Measurements from ENCODE around the gene RIPPLY2.

The RIPPLY2 gene

GRCh38 chr6:83815631-83816272, 37.4 kb upstream of the RIPPLY2 start:
- no peak for TF ChIP-seq CTCF (IDR thresholded peaks at IDR 0.05; ENCODE audit: low read depth, low read length)
- TF ChIP-seq POLR2A (IDR thresholded peaks at IDR 0.05; ENCODE audit: extremely low read depth, insufficient read length), result no peak
- no peak for DNase-seq (ENCODE audit: low read depth)
- H3K4me3 ChIP-seq (ENCODE audit: low read depth, low read length), result no peak overlapping the region

GRCh38 chr6:83822629-83823169, 30.5 kb upstream of the RIPPLY2 start:
- no peak overlapping the region for H3K4me3 ChIP-seq (ENCODE audit: low read depth, low read length)
- TF ChIP-seq MAX (IDR thresholded peaks at IDR 0.05; ENCODE audit: low read depth, low read length) (no peak), POLR2A (IDR thresholded peaks at IDR 0.05; ENCODE audit: extremely low read depth, insufficient read length) (no peak), MYC (IDR thresholded peaks at IDR 0.05; ENCODE audit: low read depth, low read length) (no peak)
- DNase-seq (ENCODE audit: low read depth), result no peak

- TF ChIP-seq MYC (IDR thresholded peaks at IDR 0.05; ENCODE audit: low read depth, low read length), result no peak
- TF ChIP-seq CTCF (IDR thresholded peaks at IDR 0.05; ENCODE audit: low read depth, low read length), result no peak
- TF ChIP-seq MAX (IDR thresholded peaks at IDR 0.05; ENCODE audit: low read depth, low read length), result no peak
- TF ChIP-seq POLR2A (IDR thresholded peaks at IDR 0.05; ENCODE audit: extremely low read depth, insufficient read length), result no peak
Measured at GRCh38 chr6:83824388-83824801, 28.8 kb upstream of the RIPPLY2 start.

GRCh38 chr6:83824831-83825230, 28.3 kb upstream of the RIPPLY2 start:
- DNase-seq (ENCODE audit: low read depth), result no peak
- H3K4me3 ChIP-seq (ENCODE audit: low read depth, low read length), result no peak overlapping the region
- no peak for TF ChIP-seq MYC (IDR thresholded peaks at IDR 0.05; ENCODE audit: low read depth, low read length)

More at GRCh38 chr6:83824388-83824801, 28.8 kb upstream of the RIPPLY2 start:
- no peak overlapping the region for H3K4me3 ChIP-seq (ENCODE audit: low read depth, low read length)
- no peak for DNase-seq (ENCODE audit: low read depth)

GRCh38 chr6:83827050-83827449, 26.1 kb upstream of the RIPPLY2 start:
- no peak for TF ChIP-seq MYC (IDR thresholded peaks at IDR 0.05; ENCODE audit: low read depth, low read length)
- TF ChIP-seq CTCF (IDR thresholded peaks at IDR 0.05; ENCODE audit: low read depth, low read length), result no peak
- H3K4me3 ChIP-seq (ENCODE audit: low read depth, low read length), result no peak overlapping the region
- no peak for DNase-seq (ENCODE audit: low read depth)

GRCh38 chr6:83838727-83839126, 14.4 kb upstream of the RIPPLY2 start:
- TF ChIP-seq MAX (IDR thresholded peaks at IDR 0.05; ENCODE audit: low read depth, low read length) (no peak), POLR2A (IDR thresholded peaks at IDR 0.05; ENCODE audit: extremely low read depth, insufficient read length) (no peak), MYC (IDR thresholded peaks at IDR 0.05; ENCODE audit: low read depth, low read length) (no peak), CTCF (IDR thresholded peaks at IDR 0.05; ENCODE audit: low read depth, low read length) (no peak)
- no peak for DNase-seq (ENCODE audit: low read depth)

GRCh38 chr6:83844170-83844569, 9.0 kb upstream of the RIPPLY2 start:
- TF ChIP-seq POLR2A (IDR thresholded peaks at IDR 0.05; ENCODE audit: extremely low read depth, insufficient read length), result no peak
- no peak overlapping the region for H3K4me3 ChIP-seq (ENCODE audit: low read depth, low read length)
- no peak for DNase-seq (ENCODE audit: low read depth)

More at GRCh38 chr6:83838727-83839126, 14.4 kb upstream of the RIPPLY2 start:
- H3K4me3 ChIP-seq (ENCODE audit: low read depth, low read length), result no peak overlapping the region

All from NB4 (cell line).